RWPE2 (cell line): ENCODE measurements around the gene RAP1B.

ENCODE experiments used
- ATAC-seq: fragments of 200-7000 bp; cut with Tn5 transposase; 3 replicates; pipeline ENCODE4 v1.9.1; 2021; ENCODE audit warnings: low read depth
- DNase-seq: peaks from one replicate; pipeline ENCODE4 v3.0.0-alpha.2; 2020; ENCODE audit warnings: low spot score
- H3K27ac ChIP-seq: fragments of 450-650 bp; 2 replicates; pipeline ENCODE4 v1.5.1; 2017; ENCODE audit warnings: mild to moderate bottlenecking; ENCODE audit not compliant: poor library complexity, severe bottlenecking
- H3K27me3 ChIP-seq: fragments of 250-450 bp; sonication (Bioruptor Pico); 2 replicates; pipeline ENCODE4 v1.5.1; 2021; ENCODE audit warnings: mild to moderate bottlenecking, moderate library complexity; ENCODE audit not compliant: insufficient read depth, poor library complexity, severe bottlenecking
- H3K36me3 ChIP-seq: fragments of 250-450 bp; sonication (Bioruptor Pico); 2 replicates; pipeline ENCODE4 v1.5.1; 2020; ENCODE audit warnings: low read depth, mild to moderate bottlenecking, moderate library complexity
- H3K4me1 ChIP-seq: fragments of 250-450 bp; sonication (Bioruptor Pico); 2 replicates; pipeline ENCODE4 v1.5.1; 2021; ENCODE audit warnings: mild to moderate bottlenecking, moderate library complexity; ENCODE audit not compliant: insufficient read depth, poor library complexity, severe bottlenecking
- H3K4me3 ChIP-seq: fragments of 250-450 bp; sonication (Bioruptor Pico); 2 replicates; pipeline ENCODE4 v1.5.1; 2021; ENCODE audit warnings: mild to moderate bottlenecking, moderate library complexity; ENCODE audit not compliant: severe bottlenecking
- H3K9me3 ChIP-seq: fragments of 250-450 bp; sonication (Bioruptor Pico); 2 replicates; pipeline ENCODE4 v1.5.1; 2021; ENCODE audit warnings: mild to moderate bottlenecking, moderate library complexity; ENCODE audit not compliant: severe bottlenecking
- CTCF ChIP-seq: fragments of 450-650 bp; IDR thresholded peaks from one replicate; pipeline ENCODE4 v1.5.1; 2017; ENCODE audit warnings: mild to moderate bottlenecking, moderate library complexity; ENCODE audit not compliant: poor library complexity, severe bottlenecking

RAP1B gene

GRCh38 chr12:68638721-68639395, 28.2 kb downstream of the RAP1B start:
- Histone ChIP-seq H3K4me1 (peaks cover 8% of the 10 kb centered on the region), H3K27ac (no peak overlapping the region), H3K9me3 (no peaks in the 10 kb centered on the region), H3K4me3 (no peak overlapping the region), H3K27me3 (no peaks in the 10 kb centered on the region), H3K36me3 (peaks cover 32% of the 10 kb centered on the region)
- no peak for TF ChIP-seq CTCF
- no peak for ATAC-seq
- no peak for DNase-seq

- Histone ChIP-seq H3K27me3 (no peaks in the 10 kb centered on the region), H3K4me3 (no peak overlapping the region), H3K4me1 (peaks cover 8% of the 10 kb centered on the region), H3K9me3 (no peaks in the 10 kb centered on the region), H3K27ac (no peak overlapping the region), H3K36me3 (peaks cover 36% of the 10 kb centered on the region)
- no peak for DNase-seq
- no peak for ATAC-seq
- no peak for TF ChIP-seq CTCF
These were observed 28.7 kb downstream of the RAP1B start for GRCh38 chr12:68639396-68639767.

- no peak for DNase-seq
- Histone ChIP-seq H3K4me3 (no peak overlapping the region), H3K27ac (no peak overlapping the region), H3K27me3 (no peaks in the 10 kb centered on the region), H3K4me1 (peaks cover 6% of the 10 kb centered on the region), H3K9me3 (no peaks in the 10 kb centered on the region), H3K36me3 (peaks cover 30% of the 10 kb centered on the region)
- TF ChIP-seq CTCF = no peak
- no peak for ATAC-seq
These were observed 30.4 kb downstream of the RAP1B start for GRCh38 chr12:68641138-68641537.

- no peaks in the 10 kb centered on the region for H3K4me1 ChIP-seq
- DNase-seq = no peak
- H3K36me3 ChIP-seq = peaks cover 59% of the 10 kb centered on the region
These were observed 35.8 kb downstream of the RAP1B start for GRCh38 chr12:68646484-68646883.

More at GRCh38 chr12:68646484-68646883, 35.8 kb downstream of the RAP1B start:
- no peaks in the 10 kb centered on the region for H3K9me3 ChIP-seq
- no peak for ATAC-seq
- H3K27me3 ChIP-seq = no peaks in the 10 kb centered on the region
- no peak overlapping the region for H3K4me3 ChIP-seq
- no peak for TF ChIP-seq CTCF
- no peak overlapping the region for H3K27ac ChIP-seq
